ENCODE results near the gene ADAMTSL2.

ADAMTSL2 gene

GRCh38 chr9:133524146-133524545 is 10.4 kb upstream of the ADAMTSL2 start:
- no peak overlapping the region for H3K4me2 ChIP-seq (ENCODE audit: insufficient read depth, low read length, poor library complexity, severe bottlenecking)
- H3K4me3 ChIP-seq (ENCODE audit: low read length in 2 of 2) = no peak overlapping the region
- peak overlapping the region; percentile 25 for H2AK5ac ChIP-seq (ENCODE audit: low read depth, low read length)
- no peak for DNase-seq (ENCODE audit: low spot score)
- H3K36me3 ChIP-seq (replicated peaks in 1 of 2; ENCODE audit: control insufficient read depth in 2 of 2, insufficient read depth in 2 of 2, low read length in 2 of 2) = no peaks in the 10 kb centered on the region
- peaks cover 24 to 31% of the 10 kb centered on the region in 2 donors for H3K4me1 ChIP-seq (ENCODE audit: control insufficient read depth in 2 of 2, insufficient read depth in 1 of 2, low read depth in 1 of 2, low read length in 2 of 2)
- H3K4ac ChIP-seq (ENCODE audit: low read length) = no peak overlapping the region
- H2BK5ac ChIP-seq (ENCODE audit: low read length) = no peak overlapping the region
- H2AFZ ChIP-seq (ENCODE audit: low read length) = no peak overlapping the region
- no peaks in the 10 kb centered on the region for H3K79me1 ChIP-seq (ENCODE audit: low read depth, low read length)
- H3K18ac ChIP-seq (ENCODE audit: low read length) = no peak overlapping the region
- no peak overlapping the region for H3K27ac ChIP-seq (replicated peaks; ENCODE audit: low read length)
- no CpG with 5 or more reads among the region's 5 CpGs for WGBS, 2 donors (ENCODE audit: extremely low coverage in 2 of 2, insufficient read length in 2 of 2, insufficient replicate concordance in 1 of 2)
- no peak overlapping the region for H2BK120ac ChIP-seq (ENCODE audit: low read depth, low read length)
- no peak overlapping the region for H3K23ac ChIP-seq (ENCODE audit: low read depth, low read length, poor library complexity)
- H2BK12ac ChIP-seq (ENCODE audit: low read length) = no peak overlapping the region
- no peak overlapping the region for H3K9ac ChIP-seq (ENCODE audit: low read depth, low read length, poor library complexity)
- H3K14ac ChIP-seq (ENCODE audit: low read length) = no peak overlapping the region
- H2BK15ac ChIP-seq (ENCODE audit: low read length) = no peak overlapping the region
- no peak overlapping the region for H4K91ac ChIP-seq (ENCODE audit: low read depth, low read length, poor library complexity)
- H3K27me3 ChIP-seq (ENCODE audit: control insufficient read depth in 3 of 3, insufficient read depth in 3 of 3, low read depth in 1 of 3, low read length in 3 of 3) = peaks cover 0 to 14% (median 2%) of the 10 kb centered on the region in 3 experiments
- no peaks in the 10 kb centered on the region for H3K9me3 ChIP-seq (replicated peaks in 1 of 2; ENCODE audit: control insufficient read depth in 2 of 2, insufficient read depth in 1 of 2, low read depth in 1 of 2, low read length in 2 of 2)
- H4K8ac ChIP-seq (ENCODE audit: low read depth, low read length) = no peak overlapping the region

DNA sequence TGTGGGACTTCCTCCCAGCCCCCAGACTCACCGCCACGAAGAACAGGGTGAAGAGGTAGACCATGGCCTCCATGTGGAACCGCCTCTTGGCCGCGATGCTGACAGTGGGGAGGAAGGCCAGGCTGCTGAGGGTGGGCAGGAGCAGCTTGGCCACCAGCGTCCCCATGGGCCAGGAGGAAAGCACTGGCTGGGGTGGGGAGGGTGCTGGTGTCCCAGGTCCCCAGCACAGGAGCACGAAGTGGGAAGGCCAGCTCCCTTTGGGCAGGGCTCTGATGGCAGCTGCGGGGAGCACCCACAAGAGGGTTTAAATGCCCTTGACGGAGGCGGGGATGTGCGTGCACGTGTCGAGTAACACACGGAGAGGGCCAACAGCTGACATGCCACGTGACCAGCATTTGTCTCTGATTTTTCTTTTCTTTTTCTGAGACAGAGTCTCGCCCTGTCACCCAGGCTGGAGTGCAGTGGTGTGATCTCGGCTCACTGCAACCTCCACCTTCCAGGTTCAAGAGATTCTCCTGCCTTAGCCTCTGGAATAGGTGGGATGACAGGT is 9.8 kb upstream of the ADAMTSL2 start, which contains the start of gene MYMK:
TSS of gene MYMK (minus strand) at position 281 of the 550 bp plus-strand sequence. CDS start at position 166, 115 bp downstream.
- H3K4me1 ChIP-seq (ENCODE audit: control insufficient read depth in 2 of 2, insufficient read depth in 1 of 2, low read depth in 1 of 2, low read length in 2 of 2) = peaks cover 24 to 31% of the 10 kb centered on the region in 2 donors
- peak within 1 kb of the TSS; percentile 25 for H2AK5ac ChIP-seq (ENCODE audit: low read depth, low read length)
- H3K36me3 ChIP-seq (replicated peaks in 1 of 2; ENCODE audit: control insufficient read depth in 2 of 2, insufficient read depth in 2 of 2, low read length in 2 of 2) = no peaks in the 10 kb centered on the region
- no peak within 1 kb of the TSS for H3K27ac ChIP-seq (replicated peaks; ENCODE audit: low read length)
- H2BK15ac ChIP-seq (ENCODE audit: low read length) = peak within 1 kb of the TSS; percentile 40
- H3K4me3 ChIP-seq (ENCODE audit: low read length in 2 of 2) = no peak within 1 kb of the TSS
- no peak within 1 kb of the TSS for H3K14ac ChIP-seq (ENCODE audit: low read length)
- no peaks in the 10 kb centered on the region for H3K9me3 ChIP-seq (replicated peaks in 1 of 2; ENCODE audit: control insufficient read depth in 2 of 2, insufficient read depth in 1 of 2, low read depth in 1 of 2, low read length in 2 of 2)
- H3K18ac ChIP-seq (ENCODE audit: low read length) = peak within 1 kb of the TSS; percentile 62
- no peak within 1 kb of the TSS for H4K91ac ChIP-seq (ENCODE audit: low read depth, low read length, poor library complexity)
- no peak within 1 kb of the TSS for H2BK5ac ChIP-seq (ENCODE audit: low read length)
- no peak within 1 kb of the TSS for H3K4me2 ChIP-seq (ENCODE audit: insufficient read depth, low read length, poor library complexity, severe bottlenecking)
- peak within 1 kb of the TSS; percentile 77 for H3K23ac ChIP-seq (ENCODE audit: low read depth, low read length, poor library complexity)
- no peak within 1 kb of the TSS for H4K8ac ChIP-seq (ENCODE audit: low read depth, low read length)
- H2AFZ ChIP-seq (ENCODE audit: low read length) = peak within 1 kb of the TSS; percentile 18
- no peak within 1 kb of the TSS for H2BK120ac ChIP-seq (ENCODE audit: low read depth, low read length)
- H2BK12ac ChIP-seq (ENCODE audit: low read length) = peak within 1 kb of the TSS; percentile 88
- no CpG with 5 or more reads among the region's 17 CpGs for WGBS, 2 donors (ENCODE audit: extremely low coverage in 2 of 2, insufficient read length in 2 of 2, insufficient replicate concordance in 1 of 2)
- peaks cover 0 to 20% (median 2%) of the 10 kb centered on the region in 3 experiments for H3K27me3 ChIP-seq (ENCODE audit: control insufficient read depth in 3 of 3, insufficient read depth in 3 of 3, low read depth in 1 of 3, low read length in 3 of 3)
- no peak within 1 kb of the TSS for H3K9ac ChIP-seq (ENCODE audit: low read depth, low read length, poor library complexity)
- DNase-seq (ENCODE audit: low spot score) = no peak
- no peak within 1 kb of the TSS for H3K4ac ChIP-seq (ENCODE audit: low read length)
- H3K79me1 ChIP-seq (ENCODE audit: low read depth, low read length) = no peaks in the 10 kb centered on the region

GRCh38 chr9:133525677-133526076 is 8.8 kb upstream of the ADAMTSL2 start:
- peak overlapping the region; percentile 18 for H2AFZ ChIP-seq (ENCODE audit: low read length)
- peaks cover 24 to 31% of the 10 kb centered on the region in 2 donors for H3K4me1 ChIP-seq (ENCODE audit: control insufficient read depth in 2 of 2, insufficient read depth in 1 of 2, low read depth in 1 of 2, low read length in 2 of 2)
- H3K4me2 ChIP-seq (ENCODE audit: insufficient read depth, low read length, poor library complexity, severe bottlenecking) = no peak overlapping the region
- H2BK120ac ChIP-seq (ENCODE audit: low read depth, low read length) = no peak overlapping the region
- no peak overlapping the region for H2BK5ac ChIP-seq (ENCODE audit: low read length)
- no CpG with 5 or more reads among the region's 8 CpGs for WGBS, 2 donors (ENCODE audit: extremely low coverage in 2 of 2, insufficient read length in 2 of 2, insufficient replicate concordance in 1 of 2)
- no peak overlapping the region for H3K14ac ChIP-seq (ENCODE audit: low read length)
- no peak overlapping the region for H4K91ac ChIP-seq (ENCODE audit: low read depth, low read length, poor library complexity)
- no peak overlapping the region for H3K27ac ChIP-seq (replicated peaks; ENCODE audit: low read length)
- H3K9ac ChIP-seq (ENCODE audit: low read depth, low read length, poor library complexity) = no peak overlapping the region
- peaks cover 0 to 29% (median 2%) of the 10 kb centered on the region in 3 experiments for H3K27me3 ChIP-seq (ENCODE audit: control insufficient read depth in 3 of 3, insufficient read depth in 3 of 3, low read depth in 1 of 3, low read length in 3 of 3)
- H3K9me3 ChIP-seq (replicated peaks in 1 of 2; ENCODE audit: control insufficient read depth in 2 of 2, insufficient read depth in 1 of 2, low read depth in 1 of 2, low read length in 2 of 2) = no peaks in the 10 kb centered on the region
- H3K36me3 ChIP-seq (replicated peaks in 1 of 2; ENCODE audit: control insufficient read depth in 2 of 2, insufficient read depth in 2 of 2, low read length in 2 of 2) = no peaks in the 10 kb centered on the region
- no peak overlapping the region for H2AK5ac ChIP-seq (ENCODE audit: low read depth, low read length)
- H3K4ac ChIP-seq (ENCODE audit: low read length) = no peak overlapping the region
- H2BK12ac ChIP-seq (ENCODE audit: low read length) = no peak overlapping the region
- H3K23ac ChIP-seq (ENCODE audit: low read depth, low read length, poor library complexity) = no peak overlapping the region
- H3K4me3 ChIP-seq (ENCODE audit: low read length in 2 of 2) = no peak overlapping the region
- no peak overlapping the region for H2BK15ac ChIP-seq (ENCODE audit: low read length)
- no peak overlapping the region for H4K8ac ChIP-seq (ENCODE audit: low read depth, low read length)
- H3K18ac ChIP-seq (ENCODE audit: low read length) = no peak overlapping the region
- no peak for DNase-seq (ENCODE audit: low spot score)
- no peaks in the 10 kb centered on the region for H3K79me1 ChIP-seq (ENCODE audit: low read depth, low read length)

- Histone ChIP-seq H3K4me3 (ENCODE audit: low read length in 2 of 2) (no peak overlapping the region), H3K4ac (ENCODE audit: low read length) (no peak overlapping the region), H3K36me3 (replicated peaks in 1 of 2; ENCODE audit: control insufficient read depth in 2 of 2, insufficient read depth in 2 of 2, low read length in 2 of 2) (no peaks in the 10 kb centered on the region), H3K23ac (ENCODE audit: low read depth, low read length, poor library complexity) (no peak overlapping the region), H2AFZ (ENCODE audit: low read length) (peak overlapping the region; percentile 85), H2AK5ac (ENCODE audit: low read depth, low read length) (peak overlapping the region; percentile 26), H4K8ac (ENCODE audit: low read depth, low read length) (no peak overlapping the region), H3K4me1 (ENCODE audit: control insufficient read depth in 2 of 2, insufficient read depth in 1 of 2, low read depth in 1 of 2, low read length in 2 of 2) (peaks cover 24 to 31% of the 10 kb centered on the region in 2 donors), H3K9me3 (replicated peaks in 1 of 2; ENCODE audit: control insufficient read depth in 2 of 2, insufficient read depth in 1 of 2, low read depth in 1 of 2, low read length in 2 of 2) (no peaks in the 10 kb centered on the region), H2BK12ac (ENCODE audit: low read length) (no peak overlapping the region), H4K91ac (ENCODE audit: low read depth, low read length, poor library complexity) (no peak overlapping the region), H3K27ac (replicated peaks; ENCODE audit: low read length) (no peak overlapping the region), H3K14ac (ENCODE audit: low read length) (no peak overlapping the region), H2BK5ac (ENCODE audit: low read length) (no peak overlapping the region), H3K18ac (ENCODE audit: low read length) (peak overlapping the region; percentile 86), H3K27me3 (ENCODE audit: control insufficient read depth in 3 of 3, insufficient read depth in 3 of 3, low read depth in 1 of 3, low read length in 3 of 3) (peaks cover 0 to 35% (median 2%) of the 10 kb centered on the region in 3 experiments), H3K4me2 (ENCODE audit: insufficient read depth, low read length, poor library complexity, severe bottlenecking) (no peak overlapping the region), H3K79me1 (ENCODE audit: low read depth, low read length) (no peaks in the 10 kb centered on the region), H2BK120ac (ENCODE audit: low read depth, low read length) (no peak overlapping the region), H3K9ac (ENCODE audit: low read depth, low read length, poor library complexity) (no peak overlapping the region), H2BK15ac (ENCODE audit: low read length) (no peak overlapping the region)
- no CpG with 5 or more reads among the region's 21 CpGs for WGBS, 2 donors (ENCODE audit: extremely low coverage in 2 of 2, insufficient read length in 2 of 2, insufficient replicate concordance in 1 of 2)
- no peak for DNase-seq (ENCODE audit: low spot score)
Observed at GRCh38 chr9:133526721-133527321, 7.7 kb upstream of the ADAMTSL2 start.
